Renal cortical epithelial cell (primary cell): ENCODE data around the gene KRTAP5-4. TPM values are rescaled to one million over a fixed set of nuclear protein-coding genes. Genes with fewer than 3 reads are reported as not detected.
A peak's percentile ranks its signal among the peaks of the same experiment; 100 is the strongest.

Experiments used
- DNase-seq: peaks from one replicate; pipeline ENCODE4 v3.0.0-alpha.2; 2011; ENCODE audit warnings: low read depth
- total RNA-seq: library from RNA; depleted of rRNA; stranded (reverse); fragments of >200 nt; gene quantifications from 2 replicates; pipeline ENCODE4 v1.2.3, GENCODE V29; 2014

Gene KRTAP5-4
- total RNA-seq, 1 donor from 2014 or later = not detected

DNA sequence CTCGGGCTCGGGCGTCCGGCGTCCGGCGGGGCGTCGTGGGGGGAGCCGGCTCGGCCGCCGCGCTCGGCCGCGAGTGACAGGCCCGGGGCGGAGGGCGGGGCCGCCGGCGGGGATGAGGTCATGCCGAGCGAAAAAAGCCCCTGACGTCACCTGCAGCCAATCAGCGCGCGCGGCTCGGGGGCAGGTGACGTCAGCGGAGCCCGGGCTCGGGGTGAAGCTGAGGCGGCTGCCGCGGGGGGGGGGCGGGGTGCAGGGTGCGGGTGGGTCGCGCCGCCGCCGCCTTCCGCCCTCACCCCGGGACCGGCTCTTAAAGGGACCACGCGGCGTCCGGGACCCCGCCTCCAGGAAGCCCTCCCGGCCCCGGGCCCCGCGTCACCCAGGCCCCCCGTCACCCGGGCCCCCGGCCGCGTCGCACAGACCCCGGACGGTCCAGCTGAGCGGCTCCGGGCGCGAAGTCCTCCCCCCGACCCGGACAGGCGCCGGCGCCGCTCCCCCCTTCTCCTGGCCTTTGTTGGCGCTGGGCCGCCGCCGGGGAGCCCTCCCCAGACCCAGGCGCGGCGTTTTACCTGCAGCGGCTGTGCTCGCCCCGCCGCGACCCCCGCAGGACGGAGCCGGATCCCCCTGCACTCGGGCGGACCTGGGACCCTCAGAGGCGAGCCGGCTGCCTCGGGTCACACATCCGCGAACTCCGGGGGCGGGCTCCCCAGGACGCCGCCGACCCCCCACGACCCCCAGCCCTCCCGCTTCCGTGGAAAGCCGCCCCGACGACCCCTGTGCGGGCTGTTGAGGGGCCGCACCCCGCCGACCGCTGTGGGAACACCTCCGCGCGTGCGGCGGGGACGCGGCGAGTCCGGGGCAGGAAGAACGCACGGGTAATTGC, 49.5 kb downstream of the KRTAP5-4 start, which contains the start of gene DUSP8:
DUSP8 (minus strand) TSS at position 75 of the 880 bp plus-strand sequence. CDS start 6,445 bp downstream, outside the sequence.
- DNase-seq = peak; percentile 20

DNA sequence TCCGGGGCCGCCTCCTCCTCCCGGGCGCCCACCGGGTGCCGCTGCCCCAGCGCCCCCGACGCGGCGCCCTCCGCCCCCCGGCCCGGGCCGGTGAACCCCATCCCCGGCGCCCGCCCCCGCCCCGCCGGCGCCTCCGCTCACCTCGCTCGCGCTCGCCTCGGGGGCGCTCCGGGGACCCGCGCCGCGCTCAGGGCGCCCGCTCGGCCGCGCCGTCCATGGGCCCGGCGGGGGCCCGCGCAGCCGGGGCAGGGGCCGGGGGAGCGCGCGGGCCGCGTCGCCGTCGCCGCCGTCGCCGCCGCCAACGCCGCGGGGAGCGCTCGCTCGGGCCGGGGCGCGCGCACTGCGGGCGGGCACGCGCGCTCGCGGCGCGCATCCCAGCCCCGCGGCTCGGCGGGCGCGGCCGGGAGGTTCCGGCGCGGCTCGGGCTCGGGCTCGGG, 50.2 kb downstream of the KRTAP5-4 start:
- DNase-seq = no peak

Other genes with a start within 250 kb of the KRTAP5-4 start
- 0.17 and 0.30 TPM in 2 replicates for gene BRSK2, start 232.2 kb downstream of the KRTAP5-4 start, total RNA-seq
- gene MOB2, start 135.4 kb downstream of the KRTAP5-4 start, total RNA-seq = 20.8 and 36.5 TPM in 2 replicates
- 1.9 and 9.0 TPM in 2 replicates for gene DUSP8, start 49.9 kb downstream of the KRTAP5-4 start, total RNA-seq
- gene KRTAP5-1, start 36.9 kb downstream of the KRTAP5-4 start, total RNA-seq = not detected in 2 replicates
- gene KRTAP5-2, start 23.8 kb downstream of the KRTAP5-4 start, total RNA-seq = not detected in 2 replicates
- not detected in 2 replicates for gene KRTAP5-3, start 13.7 kb downstream of the KRTAP5-4 start, total RNA-seq
- gene KRTAP5-5, start 7.6 kb upstream of the KRTAP5-4 start, total RNA-seq = not detected in 2 replicates
- gene KRTAP5-6, start 75.1 kb upstream of the KRTAP5-4 start, total RNA-seq = not detected in 2 replicates
- gene IFITM10, start 128.5 kb upstream of the KRTAP5-4 start, total RNA-seq = 0.80 TPM in 1 of 2 replicates, not detected in the other
- gene CTSD, start 141.8 kb upstream of the KRTAP5-4 start, total RNA-seq = 226 and 1,216 TPM in 2 replicates
- 0.05 TPM in 1 of 2 replicates, not detected in the other for gene SYT8, start 212.9 kb upstream of the KRTAP5-4 start, total RNA-seq
- gene TNNI2, start 216.8 kb upstream of the KRTAP5-4 start, total RNA-seq = not detected in 2 replicates
- gene LSP1, start 230.9 kb upstream of the KRTAP5-4 start, total RNA-seq = not detected in 2 replicates